HT-29 (cell line): ENCODE measurements around the gene ARHGAP15. TPM values are rescaled to one million over a fixed set of nuclear protein-coding genes. Genes with fewer than 3 reads are reported as not detected.
"Not testable (repeated sequence)": the region's sequence is repeated elsewhere in the genome, so short reads cannot be mapped to it uniquely, and the experiment has no call there.

Source experiments
- DNase-seq: peaks from one replicate; pipeline ENCODE4 v3.0.0-alpha.2; 2015; ENCODE audit warnings: low spot score
- total RNA-seq: library from RNA; depleted of rRNA; stranded (reverse); fragments of >200 nt; shearing (Covaris generic); gene quantifications from 2 replicates; pipeline ENCODE4 v1.2.3, GENCODE V29; 2014; rRNA removed

ARHGAP15 gene
- total RNA-seq: not detected in 2 replicates

- no peak for DNase-seq
Measured at GRCh38 chr2:143128681-143129580, at the start of gene ARHGAP15. TSS of gene ARHGAP15 (plus strand) at chr2:143129419.

- DNase-seq: no peak
Measured at GRCh38 chr2:143081616-143082015, 47.6 kb upstream of the ARHGAP15 start.

GRCh38 chr2:143083636-143084035 lies 45.6 kb upstream of the ARHGAP15 start:
- no peak for DNase-seq

DNA sequence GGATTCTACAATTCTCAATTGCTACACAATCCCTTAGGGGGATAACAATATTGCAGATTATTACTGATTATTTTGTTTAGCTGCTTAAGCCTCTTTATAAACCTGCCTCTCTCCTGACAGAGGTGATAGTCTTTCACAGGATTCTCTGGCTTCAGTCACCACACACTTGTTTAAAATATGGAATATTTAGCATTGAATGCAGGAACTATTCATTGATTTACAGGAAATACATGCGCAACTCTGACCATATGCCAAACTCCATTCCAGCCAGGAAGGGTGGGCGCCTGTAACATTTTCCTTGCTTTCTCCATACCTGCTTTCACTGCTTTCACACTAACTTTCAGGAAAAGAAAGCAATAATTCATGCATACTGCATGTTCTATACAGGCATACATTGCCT lies 44.8 kb upstream of the ARHGAP15 start:
- no peak for DNase-seq

GRCh38 chr2:143085125-143085784 lies 44.0 kb upstream of the ARHGAP15 start:
- no peak for DNase-seq

DNA sequence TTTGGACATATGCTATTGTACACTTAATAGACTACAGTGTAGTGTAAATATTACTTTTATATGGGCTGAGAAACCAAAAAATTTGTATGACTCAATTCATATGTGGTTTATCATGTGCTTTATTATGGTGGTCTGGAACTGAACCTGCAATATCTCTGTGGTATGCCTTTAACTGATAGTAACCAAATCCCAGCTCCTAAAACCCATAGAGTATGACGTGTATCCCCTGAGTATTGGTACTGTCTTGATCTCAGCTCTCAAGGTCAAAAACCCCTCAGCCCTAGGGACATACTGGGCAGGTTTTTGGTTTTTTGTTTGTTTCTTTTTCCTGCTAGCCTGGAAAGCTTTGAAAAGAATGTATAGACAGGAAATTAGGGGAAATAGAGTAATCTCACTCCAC lies 42.2 kb upstream of the ARHGAP15 start:
- DNase-seq: no peak

GRCh38 chr2:143088388-143088787 lies 40.8 kb upstream of the ARHGAP15 start:
- no peak for DNase-seq

DNA sequence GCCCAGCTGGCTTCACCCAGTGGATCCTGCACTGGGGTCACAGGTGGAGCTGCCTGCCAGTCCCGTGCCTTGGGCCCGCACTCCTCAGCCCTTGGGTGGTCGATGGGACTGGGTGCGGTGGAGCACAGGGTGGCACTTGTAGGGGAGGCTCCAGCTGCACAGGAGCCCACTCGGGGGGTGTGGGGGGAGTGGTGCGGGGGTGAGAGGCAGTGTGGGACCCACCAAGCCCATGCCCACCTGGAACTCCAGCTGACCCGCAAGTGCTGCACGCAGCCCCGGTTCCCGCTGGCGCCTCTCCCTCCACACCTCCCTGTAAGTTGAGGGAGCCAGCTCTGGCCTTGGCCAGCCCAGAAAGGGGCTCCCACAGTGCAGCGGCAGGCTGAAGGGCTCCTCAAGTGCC lies 39.7 kb upstream of the ARHGAP15 start:
- DNase-seq: not testable (repeated sequence)

DNA sequence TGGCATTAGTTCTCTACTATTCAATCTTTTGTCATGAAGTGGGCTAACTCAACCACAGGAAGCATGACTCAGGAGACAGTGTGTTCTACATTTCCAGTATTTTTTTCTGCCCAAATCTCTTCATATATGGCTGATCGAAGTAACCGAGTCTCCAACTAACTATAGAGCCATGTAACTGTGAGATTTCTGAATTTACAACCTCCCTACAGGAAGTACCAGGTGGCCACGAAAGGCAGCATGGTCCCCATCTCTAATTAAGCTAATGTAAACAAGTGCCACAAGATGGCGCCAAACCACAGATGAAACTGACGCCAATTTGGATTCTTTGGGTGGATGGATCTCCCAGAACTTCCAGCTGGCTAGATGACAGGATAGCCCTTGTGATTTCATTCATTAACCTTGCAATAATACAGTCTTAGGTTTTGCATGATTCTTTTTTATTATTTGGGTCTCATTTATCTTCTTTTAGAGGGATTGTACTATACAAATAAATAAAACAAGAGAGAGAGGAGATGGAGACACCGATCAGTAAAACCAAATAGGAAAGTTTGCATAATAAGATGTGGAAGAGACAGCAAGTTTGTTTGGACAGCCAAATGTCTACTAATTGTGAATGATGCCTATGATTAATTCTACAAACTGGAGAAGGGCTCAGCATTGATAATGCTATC lies 18.3 kb upstream of the ARHGAP15 start:
- peak; percentile 84 for DNase-seq

- DNase-seq: no peak
Measured at GRCh38 chr2:143117225-143117624, 12.0 kb upstream of the ARHGAP15 start.

GRCh38 chr2:143121079-143121478 lies 8.1 kb upstream of the ARHGAP15 start:
- DNase-seq: no peak

DNA sequence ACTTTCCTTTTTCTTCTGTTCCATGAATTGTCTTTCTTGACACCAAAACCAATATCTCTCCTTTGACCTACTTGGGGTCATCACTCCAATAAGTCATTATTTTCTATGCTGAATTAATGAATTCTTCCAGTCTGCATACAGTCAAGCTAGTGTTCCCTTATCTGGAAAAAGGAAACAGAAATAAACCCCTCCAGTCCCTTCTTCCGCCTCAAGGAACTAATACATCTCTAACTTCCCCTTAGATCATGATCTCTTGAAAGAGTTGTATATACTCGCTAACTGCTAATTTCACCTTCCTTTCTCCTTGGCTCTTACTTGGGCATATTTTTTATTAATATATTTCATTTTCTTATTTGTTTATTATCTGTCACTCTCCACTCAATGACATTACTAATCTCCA lies 7.3 kb upstream of the ARHGAP15 start:
- DNase-seq: no peak

GRCh38 chr2:143123911-143124310 lies 5.3 kb upstream of the ARHGAP15 start:
- DNase-seq: no peak

DNA sequence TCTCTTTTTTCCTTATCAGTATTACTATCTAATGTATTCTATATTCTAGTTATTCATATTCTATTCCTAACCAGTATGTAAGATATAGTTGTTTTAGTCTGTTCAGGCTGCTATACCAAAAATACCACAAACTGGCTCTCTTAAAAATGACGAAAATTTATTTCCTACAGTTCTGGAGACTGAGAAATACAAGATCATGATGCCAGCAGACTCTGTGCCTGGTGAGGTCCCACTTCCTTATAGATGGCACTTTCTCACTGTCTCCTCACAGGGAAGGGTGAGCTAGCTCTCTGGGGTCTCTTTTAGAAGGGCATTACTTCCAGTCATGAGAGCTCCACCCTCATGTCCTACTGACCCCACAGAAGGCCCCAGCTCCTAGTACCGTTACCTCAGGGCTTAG lies 4.8 kb upstream of the ARHGAP15 start:
- no peak for DNase-seq

- no peak for DNase-seq
Measured at GRCh38 chr2:143125717-143126116, 3.5 kb upstream of the ARHGAP15 start.

DNA sequence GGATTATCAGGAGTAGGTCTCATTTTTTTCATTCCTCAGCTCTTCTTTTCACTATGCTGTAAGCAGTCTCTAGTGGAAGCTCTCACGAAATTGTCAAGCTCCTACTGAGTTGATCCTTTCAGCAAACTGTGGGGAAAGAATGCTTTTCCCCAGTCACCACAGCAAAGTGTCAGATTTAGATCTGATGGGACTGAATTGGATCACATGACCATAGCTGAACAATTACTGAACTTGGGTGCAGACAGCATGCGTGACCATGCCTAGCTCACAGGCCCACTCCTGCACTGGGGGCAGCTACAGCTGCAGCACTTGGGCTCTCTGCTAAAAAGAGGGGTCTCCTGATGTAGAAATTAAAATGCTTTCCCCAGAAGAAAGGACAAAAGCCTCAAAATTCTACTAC lies 3.1 kb downstream of the ARHGAP15 start:
- DNase-seq: no peak

GRCh38 chr2:143133783-143134182 lies 4.6 kb downstream of the ARHGAP15 start:
- no peak for DNase-seq

DNA sequence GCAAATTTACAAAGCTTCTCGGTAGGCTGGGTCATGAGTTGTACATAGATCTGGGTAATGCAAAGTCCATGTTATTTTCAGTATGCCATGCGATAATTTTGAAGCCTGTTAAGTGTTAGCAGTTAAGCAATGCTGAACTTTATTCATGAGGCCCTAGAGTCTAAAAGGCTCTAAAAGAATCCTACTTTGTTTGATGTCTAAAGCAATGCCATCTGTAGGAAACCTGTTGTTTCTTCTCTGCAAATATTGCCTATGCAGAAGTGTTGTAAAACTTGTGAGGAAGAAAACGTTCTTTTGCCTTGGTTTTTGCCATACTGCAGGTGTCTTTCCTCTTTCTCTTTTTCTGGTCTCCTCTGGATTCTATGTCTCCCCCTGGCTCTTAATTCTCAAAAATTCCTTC lies 9.1 kb downstream of the ARHGAP15 start:
- DNase-seq: no peak

DNA sequence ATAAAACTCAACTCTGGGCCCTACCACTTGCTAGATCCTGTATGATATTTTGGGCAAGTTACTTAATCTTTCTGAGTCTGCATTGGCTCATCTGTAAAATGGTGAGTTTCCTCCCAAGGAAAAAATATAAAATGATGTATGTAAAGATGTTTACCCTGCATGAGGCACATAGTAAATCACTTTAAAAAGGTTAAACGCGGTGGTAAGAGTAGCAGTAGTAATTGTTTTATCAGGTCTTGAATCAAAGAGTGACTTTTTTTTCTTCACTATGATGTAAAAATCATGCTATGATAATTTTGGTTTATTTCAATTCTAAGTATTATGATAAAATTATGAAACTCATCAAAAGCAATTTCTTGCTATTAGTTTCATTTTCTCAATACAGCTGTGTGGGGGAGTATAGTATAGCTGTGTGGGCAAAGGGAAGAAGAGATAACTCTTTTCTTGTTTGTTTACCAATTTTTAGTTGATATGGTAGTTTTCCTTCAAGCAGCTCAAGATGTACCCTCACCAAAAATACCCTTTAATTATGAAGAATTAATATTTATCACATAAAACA lies 10.7 kb downstream of the ARHGAP15 start:
- DNase-seq: no peak

DNA sequence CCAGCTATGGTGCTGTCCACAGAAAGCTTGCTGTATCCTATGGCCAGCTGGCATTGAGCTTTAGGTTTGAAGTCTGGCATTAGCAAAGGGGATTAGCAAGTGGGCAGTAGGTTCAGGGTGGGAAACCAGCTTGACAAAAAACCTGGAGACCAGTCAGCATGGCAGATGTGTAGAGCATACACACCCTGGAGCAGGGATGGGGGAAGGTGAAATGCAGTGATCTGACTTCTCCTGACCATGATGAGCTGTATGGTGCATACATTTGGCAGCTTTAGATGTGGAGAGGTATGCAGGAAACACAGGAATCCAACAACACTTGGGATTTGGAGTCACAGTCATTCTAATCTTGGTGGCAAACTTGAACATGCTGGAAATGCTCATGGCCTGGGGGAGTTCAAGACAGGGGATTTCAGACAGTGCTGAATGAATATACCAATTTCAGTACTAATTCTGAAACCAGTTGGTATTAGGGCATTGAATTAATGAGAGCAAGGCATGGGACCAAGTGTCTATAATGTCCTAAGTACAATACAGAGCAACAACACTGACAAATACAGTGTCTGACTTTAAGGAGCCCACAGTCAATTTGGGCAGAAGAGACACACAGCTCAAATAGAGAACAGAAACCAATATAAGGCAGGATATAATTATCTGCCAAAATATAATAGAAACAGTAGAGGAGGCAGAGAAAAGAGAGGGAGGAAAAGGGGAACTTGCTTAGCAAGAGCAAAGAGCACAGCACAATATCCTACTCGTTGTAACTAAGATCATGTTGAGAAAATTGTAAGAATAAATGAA lies 11.8 kb downstream of the ARHGAP15 start:
- DNase-seq: no peak

GRCh38 chr2:143142598-143142997 lies 13.4 kb downstream of the ARHGAP15 start:
- no peak for DNase-seq
